ENCODE data around the gene WWOX. TPM values are rescaled to one million over a fixed set of nuclear protein-coding genes. Genes with fewer than 3 reads are reported as not detected.

WWOX gene
- total and polyA plus RNA-seq, 2 of the 13 experiments (the other 11 are each of a cell fraction or from before 2014, with no cell fraction given) = 9.1 to 37.4 TPM

- CTCF ChIA-PET (ENCODE audit: low intra/inter-chr PET ratio, low total read pairs) = no interaction called here
- Histone ChIP-seq H3K4me3 (replicated peaks in 1 of 3; ENCODE audit: insufficient read depth in 1 of 3, low read depth in 2 of 3, low read length in 3 of 3) (no peak overlapping the region), H3K9me3 (ENCODE audit: low read length) (no peaks in the 10 kb centered on the region), H3K4me2 (ENCODE audit: low read depth, low read length) (no peak overlapping the region), H3K9ac (ENCODE audit: insufficient read depth, low read depth, low read length) (no peak overlapping the region), H3K36me3 (replicated peaks in 1 of 2; ENCODE audit: control insufficient read depth in 1 of 2, insufficient read depth in 2 of 2, low read length in 2 of 2) (peaks cover 0 to 7% of the 10 kb centered on the region in 2 experiments; a peak in 2 of 5 replicates), H4K20me1 (ENCODE audit: insufficient read depth, low read length) (no peaks in the 10 kb centered on the region), H3K27ac (ENCODE audit: extremely low read length, insufficient read depth, low read length) (no peak overlapping the region), H3K4me1 (ENCODE audit: insufficient read depth, low read length) (no peaks in the 10 kb centered on the region), H2AFZ (ENCODE audit: low read length) (no peak overlapping the region), H3K79me2 (ENCODE audit: insufficient read depth, low read length) (no peaks in the 10 kb centered on the region), H3K27me3 (ENCODE audit: control insufficient read depth in 1 of 2, insufficient read depth in 2 of 2, low read length in 2 of 2) (no peaks in the 10 kb centered on the region)
- no peak for TF ChIP-seq HNRNPL (IDR thresholded peaks at IDR 0.05; ENCODE audit: low read depth, low read length)
- no peak for TF ChIP-seq SMAD3 (CRISPR knock-in tag; IDR thresholded peaks at IDR 0.05)
- no peak for TF ChIP-seq STAG1 (CRISPR knock-in tag; IDR thresholded peaks at IDR 0.05)
- TF ChIP-seq, protein P1, sequence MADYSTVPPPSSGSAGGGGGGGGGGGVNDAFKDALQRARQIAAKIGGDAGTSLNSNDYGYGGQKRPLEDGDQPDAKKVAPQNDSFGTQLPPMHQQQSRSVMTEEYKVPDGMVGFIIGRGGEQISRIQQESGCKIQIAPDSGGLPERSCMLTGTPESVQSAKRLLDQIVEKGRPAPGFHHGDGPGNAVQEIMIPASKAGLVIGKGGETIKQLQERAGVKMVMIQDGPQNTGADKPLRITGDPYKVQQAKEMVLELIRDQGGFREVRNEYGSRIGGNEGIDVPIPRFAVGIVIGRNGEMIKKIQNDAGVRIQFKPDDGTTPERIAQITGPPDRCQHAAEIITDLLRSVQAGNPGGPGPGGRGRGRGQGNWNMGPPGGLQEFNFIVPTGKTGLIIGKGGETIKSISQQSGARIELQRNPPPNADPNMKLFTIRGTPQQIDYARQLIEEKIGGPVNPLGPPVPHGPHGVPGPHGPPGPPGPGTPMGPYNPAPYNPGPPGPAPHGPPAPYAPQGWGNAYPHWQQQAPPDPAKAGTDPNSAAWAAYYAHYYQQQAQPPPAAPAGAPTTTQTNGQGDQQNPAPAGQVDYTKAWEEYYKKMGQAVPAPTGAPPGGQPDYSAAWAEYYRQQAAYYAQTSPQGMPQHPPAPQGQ (CRISPR knock-in tag; IDR thresholded peaks at IDR 0.05; ENCODE audit: borderline replicate concordance) = no peak
- TF ChIP-seq SNAPC4 (CRISPR knock-in tag; IDR thresholded peaks at IDR 0.05) = no peak
- TF ChIP-seq NFE2L1 (CRISPR knock-in tag; IDR thresholded peaks at IDR 0.05; ENCODE audit: borderline replicate concordance) = no peak
- no peak for TF ChIP-seq ATM (IDR thresholded peaks at IDR 0.05; ENCODE audit: borderline replicate concordance)
- TF ChIP-seq MEF2D (CRISPR knock-in tag; IDR thresholded peaks at IDR 0.05) = no peak
- TF ChIP-seq DPF2 (CRISPR knock-in tag; IDR thresholded peaks at IDR 0.05; ENCODE audit: borderline replicate concordance, low read depth) = no peak
- no peak for TF ChIP-seq ZSCAN25 (CRISPR knock-in tag; IDR thresholded peaks at IDR 0.05)
- TF ChIP-seq ZNF138 (CRISPR knock-in tag; IDR thresholded peaks at IDR 0.05; ENCODE audit: low read depth) = no peak
- WGBS (ENCODE audit: low lambda C conversion rate) = 79% methylated on average over 4 of the region's 4 CpGs
- no TSS peak for BruUV-seq (replicated peaks)
- POLR2A ChIA-PET = no interaction called here
- in situ Hi-C loops (cut with HindIII; ENCODE audit: extremely low pct_ligation_motif_present, low pct_unique_long_range_greater_than_20kb) (no loop called here), intact Hi-C loops (cut with micrococcal nuclease; ENCODE audit: unreplicated experiment) (no loop called here)
- no peak for FAIRE-seq
- no peak for DNase-seq (ENCODE audit: low spot score)
- no peak for ATAC-seq
Observed at GRCh38 chr16:78425281-78425680, 325.8 kb downstream of the WWOX start.
